Psoas muscle (tissue), 8 donors: ENCODE data around the gene SLX9. TPM values are rescaled to one million over a fixed set of nuclear protein-coding genes. Genes with fewer than 3 reads are reported as not detected.

Experiments
- ATAC-seq, 4 donors: fragments of 200-7000 bp; cut with Tn5 transposase; one replicate each; pipeline ENCODE4 v1.9.1; 2020; ENCODE audit warnings: moderate library complexity in 3 of 4, mild to moderate bottlenecking in 2 of 4
- DNase-seq, 2 donors: peaks; one replicate each; pipeline ENCODE4 v3.0.0-alpha.2; 2020
- H3K27ac ChIP-seq: fragments of 200-600 bp; one replicate; pipeline ENCODE4 v1.8.0; 2022
- H3K27me3 ChIP-seq, 3 donors: fragments of 200-600 bp in 1 of 3; one replicate each; pipeline versions ENCODE4 v1.6.1 to v1.8.0; 2013 to 2022; ENCODE audit warnings: low read length in 2 of 3, mild to moderate bottlenecking in 2 of 3, moderate library complexity in 1 of 3; ENCODE audit not compliant: insufficient read depth in 3 of 3
- H3K36me3 ChIP-seq, 2 donors: fragments of 200-600 bp in 1 of 2; one replicate each; pipeline versions ENCODE4 v1.6.1 to v1.8.0; 2013 to 2022; ENCODE audit warnings: low read depth in 1 of 2, mild to moderate bottlenecking in 1 of 2, moderate library complexity in 1 of 2; ENCODE audit not compliant: insufficient read depth in 1 of 2
- H3K4me1 ChIP-seq: fragments of 200-600 bp; one replicate; pipeline ENCODE4 v1.8.0; 2022
- H3K4me3 ChIP-seq: fragments of 200-600 bp; one replicate; pipeline ENCODE4 v1.8.0; 2022; ENCODE audit warnings: mild to moderate bottlenecking
- H3K9me3 ChIP-seq: fragments of 200-600 bp; one replicate; pipeline ENCODE4 v1.8.0; 2022
- CTCF ChIP-seq: fragments of 200-600 bp; IDR thresholded peaks from one replicate; pipeline ENCODE4 v1.8.0; 2022; ENCODE audit warnings: antibody characterized with exemption
- WGBS, 3 donors: extraction: QIAGEN DNeasy Blood & Tissue Kit; methylation state at CpG; one replicate each; pipeline versions ENCODE4 v1.1.6 to v1.1.7; 2013; 5-methylcytosine and 5-hydroxymethylcytosine counted together
- intact Hi-C, 2 donors: fragments of 100-400 bp; cut with DNase I; formaldehyde crosslinking; loops; one replicate each; pipeline versions ENCODE4 v1.11.0 to v1.14.2; 2022
- polyA plus RNA-seq, 3 donors: library from polyadenylated mRNA; stranded (reverse); fragments of 200-250 nt; gene quantifications; one replicate each; pipeline ENCODE4 v1.2.3, GENCODE V29; 2013
- total RNA-seq, 4 donors: library from RNA; stranded (reverse); fragmentation: NEBNext Ultra II Directional in 2 of 4; extraction: Animal tissue kit (Norgen Biotek cat#: 25700) in 2 of 4; gene quantifications; one replicate each; pipeline versions ENCODE4 v1.2.1 to v1.2.4, GENCODE V29; 2021 to 2023
- donor health status: healthy with polysubstance abuse.
- donor health status: DM: no; HTN: no; CAD: no; lungs with moderate emphysema.
- donor health status: Bipolar disorder and iron deficiency.
- donor health status: healthy.
- donor health status: DM: yes; HTN: yes; CAD: no.
- donor health status: DM: no; HTN: no; CAD: no.
- donor health status: DM: no; HTN: no; CAD: no.
- donor health status: DM: yes; HTN: yes; CAD: no.

SLX9 gene
- total and polyA plus RNA-seq, 7 donors = 20.2 to 69.2 (median 30.1) TPM

GRCh38 chr21:44921928-44922327 is 17.9 kb upstream of the SLX9 start:
- Histone ChIP-seq H3K4me1 (no peaks in the 10 kb centered on the region), H3K4me3 (no peak overlapping the region), H3K36me3 (no peaks in the 10 kb centered on the region), H3K27ac (no peak overlapping the region), H3K9me3 (no peaks in the 10 kb centered on the region), H3K27me3 (peaks cover 0 to 42% (median 8%) of the 10 kb centered on the region in 3 donors)
- DNase-seq = no peak
- intact Hi-C loops = no loop called here
- 80 to 81% (median 80%) methylated on average over 5 of the region's 5 CpGs for WGBS, 3 donors
- no peak for ATAC-seq
- no peak for TF ChIP-seq CTCF

- intact Hi-C loops = no loop called here
These were observed 16.2 kb upstream of the SLX9 start for GRCh38 chr21:44923480-44924084.

GRCh38 chr21:44924606-44925377 is 15.0 kb upstream of the SLX9 start:
- no peaks in the 10 kb centered on the region for H3K36me3 ChIP-seq
- no peak overlapping the region for H3K27ac ChIP-seq
- no peak for TF ChIP-seq CTCF
- ATAC-seq (peak in 1 of 4 donors; percentile 39), DNase-seq (no peak)
- 63 to 70% (median 64%) methylated on average over 10 of the region's 10 CpGs for WGBS, 3 donors
- H3K4me1 ChIP-seq = no peaks in the 10 kb centered on the region
- intact Hi-C loops = no loop called here
- no peaks in the 10 kb centered on the region for H3K9me3 ChIP-seq
- H3K27me3 ChIP-seq = peaks cover 0 to 49% (median 16%) of the 10 kb centered on the region in 3 donors
- H3K4me3 ChIP-seq = no peak overlapping the region

More at GRCh38 chr21:44923480-44924084, 16.2 kb upstream of the SLX9 start:
- Histone ChIP-seq H3K4me3 (no peak overlapping the region), H3K9me3 (no peaks in the 10 kb centered on the region), H3K27ac (no peak overlapping the region), H3K36me3 (no peaks in the 10 kb centered on the region), H3K4me1 (no peaks in the 10 kb centered on the region), H3K27me3 (peaks cover 0 to 48% (median 10%) of the 10 kb centered on the region in 3 donors)
- ATAC-seq = no peak
- 77 to 81% (median 80%) methylated on average over 10 of the region's 10 CpGs for WGBS, 3 donors
- TF ChIP-seq CTCF = no peak
- DNase-seq = no peak

DNA sequence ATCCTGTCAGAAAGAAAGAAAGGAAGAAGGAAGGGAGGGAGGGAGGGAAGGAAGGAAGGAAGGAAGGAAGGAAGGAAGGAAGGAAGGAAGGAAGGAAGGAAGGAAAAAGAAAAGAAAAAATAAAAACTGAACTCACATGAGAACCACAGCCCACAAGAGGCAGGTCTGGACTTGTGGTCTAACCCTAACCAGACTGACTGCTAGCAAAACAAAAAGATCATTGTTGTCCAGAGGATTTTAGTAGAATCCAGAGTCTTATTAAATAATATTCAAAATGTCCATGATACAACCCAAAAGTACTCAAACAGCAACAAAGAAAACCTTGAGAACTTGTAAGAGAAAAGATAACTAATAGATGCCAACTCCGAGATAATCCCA is 14.5 kb upstream of the SLX9 start:
- intact Hi-C loops = no loop called here
- ATAC-seq (no peak), DNase-seq (no peak)
- H3K27ac ChIP-seq = no peak overlapping the region
- 36 to 63% (median 46%) methylated on average over 1 of the region's 1 CpG for WGBS, 3 donors
- H3K27me3 ChIP-seq = peaks cover 0 to 55% (median 13%) of the 10 kb centered on the region in 3 donors
- no peaks in the 10 kb centered on the region for H3K4me1 ChIP-seq
- H3K9me3 ChIP-seq = no peaks in the 10 kb centered on the region
- no peaks in the 10 kb centered on the region for H3K36me3 ChIP-seq
- no peak for TF ChIP-seq CTCF
- H3K4me3 ChIP-seq = no peak overlapping the region
